Lower lobe of right lung (tissue), 2 donors: ENCODE measurements around the gene CD2AP. TPM values are rescaled to one million over a fixed set of nuclear protein-coding genes. Genes with fewer than 3 reads are reported as not detected.

Source experiments
- ATAC-seq, 2 donors: fragments of 200-7000 bp; cut with Tn5 transposase; one replicate each; pipeline ENCODE4 v1.9.1; 2020 to 2022; ENCODE audit warnings: mild to moderate bottlenecking in 2 of 2, moderate library complexity in 2 of 2
- DNase-seq: peaks from one replicate; pipeline ENCODE4 v3.0.0-alpha.2; 2020
- H3K27ac ChIP-seq: fragments of 200-600 bp; one replicate; pipeline ENCODE4 v1.8.0; 2022
- H3K27me3 ChIP-seq: fragments of 200-600 bp; one replicate; pipeline ENCODE4 v1.8.0; 2022; ENCODE audit warnings: low read depth
- H3K36me3 ChIP-seq: fragments of 200-600 bp; one replicate; pipeline ENCODE4 v1.8.0; 2022; ENCODE audit warnings: mild to moderate bottlenecking
- H3K4me1 ChIP-seq: fragments of 200-600 bp; one replicate; pipeline ENCODE4 v1.8.0; 2022
- H3K4me3 ChIP-seq: fragments of 200-600 bp; one replicate; pipeline ENCODE4 v1.8.0; 2022; ENCODE audit warnings: mild to moderate bottlenecking
- H3K9me3 ChIP-seq: fragments of 200-600 bp; one replicate; pipeline ENCODE4 v1.8.0; 2022
- CTCF ChIP-seq: fragments of 200-600 bp; IDR thresholded peaks from one replicate; pipeline ENCODE4 v1.8.0; 2022; ENCODE audit warnings: antibody characterized with exemption, mild to moderate bottlenecking
- intact Hi-C: fragments of 100-400 bp; cut with DNase I; formaldehyde crosslinking; loops from one replicate; pipeline ENCODE4 v1.11.0; 2022
- total RNA-seq: library from RNA; stranded (reverse); fragmentation: NEBNext Ultra II Directional; extraction: Animal tissue kit (Norgen Biotek cat#: 25700); gene quantifications from one replicate; pipeline ENCODE4 v1.2.1, GENCODE V29; 2021
- donor health status: DM: no; HTN: yes; CAD: no; lungs with severe emphysema.

CD2AP gene
- total RNA-seq, 1 donor from 2014 or later = 38.1 TPM

GRCh38 chr6:47483853-47484546, 6.4 kb downstream of the CD2AP start:
- intact Hi-C loops = no loop called here
- no peaks in the 10 kb centered on the region for H3K9me3 ChIP-seq
- ATAC-seq = no peak

GRCh38 chr6:47484616-47485015, 7.0 kb downstream of the CD2AP start:
- no peak for DNase-seq
- Histone ChIP-seq H3K4me1 (peaks cover 40% of the 10 kb centered on the region), H3K36me3 (no peaks in the 10 kb centered on the region), H3K9me3 (no peaks in the 10 kb centered on the region), H3K27me3 (no peaks in the 10 kb centered on the region), H3K27ac (no peak overlapping the region), H3K4me3 (no peak overlapping the region)
- no peak for TF ChIP-seq CTCF
- intact Hi-C loops = no loop called here
- no peak for ATAC-seq

More at GRCh38 chr6:47483853-47484546, 6.4 kb downstream of the CD2AP start:
- no peak for DNase-seq
- no peaks in the 10 kb centered on the region for H3K36me3 ChIP-seq
- H3K4me3 ChIP-seq = no peak overlapping the region
- TF ChIP-seq CTCF = no peak
- peaks cover 44% of the 10 kb centered on the region for H3K4me1 ChIP-seq
- H3K27ac ChIP-seq = no peak overlapping the region
- H3K27me3 ChIP-seq = no peaks in the 10 kb centered on the region

DNA sequence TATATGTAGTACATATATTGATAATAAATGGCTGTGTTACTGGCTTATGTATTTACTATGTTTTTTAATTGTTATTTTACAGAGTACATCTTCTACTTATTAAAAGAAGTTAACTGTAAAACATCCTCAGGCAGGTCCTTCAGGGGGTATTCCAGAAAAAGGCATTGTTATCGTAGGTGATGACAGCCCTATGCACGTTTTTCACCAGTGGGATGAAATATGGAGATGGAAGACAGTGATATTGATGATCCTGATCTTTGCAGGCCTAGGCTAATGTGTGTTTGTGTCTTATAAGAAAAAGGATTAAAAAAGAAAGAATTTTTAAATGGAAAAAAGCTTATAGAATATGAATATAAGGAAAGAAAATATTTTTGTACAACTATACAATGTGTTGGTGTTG, 7.5 kb downstream of the CD2AP start:
- H3K9me3 ChIP-seq = no peaks in the 10 kb centered on the region
- H3K36me3 ChIP-seq = no peaks in the 10 kb centered on the region
- DNase-seq (no peak), ATAC-seq (no peak)
- intact Hi-C loops = no loop called here
- no peaks in the 10 kb centered on the region for H3K27me3 ChIP-seq
- H3K4me1 ChIP-seq = peaks cover 35% of the 10 kb centered on the region
- no peak for TF ChIP-seq CTCF
- H3K4me3 ChIP-seq = no peak overlapping the region
- no peak overlapping the region for H3K27ac ChIP-seq

DNA sequence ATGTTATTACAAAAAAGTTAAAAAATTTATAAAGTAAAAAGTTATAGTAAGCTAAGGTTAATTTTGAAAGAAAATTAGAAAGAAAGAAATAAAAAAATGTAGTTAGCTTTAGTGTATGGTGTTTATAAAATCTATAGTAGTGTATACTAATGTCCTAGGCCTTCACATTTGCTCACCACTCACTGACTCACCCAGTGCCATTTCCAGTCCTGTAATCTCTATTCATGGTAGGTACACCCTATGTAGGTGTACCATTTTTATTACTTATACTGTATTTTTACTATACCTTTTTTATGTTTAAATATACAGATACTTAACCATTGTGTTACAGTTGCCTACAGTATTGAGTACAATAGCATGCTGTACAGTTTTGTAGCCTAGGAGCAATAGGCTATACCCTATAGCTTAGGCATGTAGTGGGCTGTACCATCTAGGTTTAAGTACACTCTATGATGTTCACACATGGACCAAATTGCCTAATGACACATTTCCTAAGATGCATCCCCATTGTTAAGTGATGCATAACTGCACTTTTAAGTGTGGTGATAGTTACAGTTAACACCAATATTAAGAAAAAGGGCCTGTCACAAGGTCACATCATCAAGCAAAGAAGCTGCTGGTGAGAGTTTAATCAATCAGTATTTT, 8.0 kb downstream of the CD2AP start:
- no peaks in the 10 kb centered on the region for H3K9me3 ChIP-seq
- no peak for TF ChIP-seq CTCF
- H3K4me3 ChIP-seq = no peak overlapping the region
- ATAC-seq (no peak), DNase-seq (no peak)
- no peaks in the 10 kb centered on the region for H3K27me3 ChIP-seq
- peaks cover 30% of the 10 kb centered on the region for H3K4me1 ChIP-seq
- no peaks in the 10 kb centered on the region for H3K36me3 ChIP-seq
- H3K27ac ChIP-seq = no peak overlapping the region
- intact Hi-C loops = no loop called here

GRCh38 chr6:47489995-47490394, 12.4 kb downstream of the CD2AP start:
- intact Hi-C loops = no loop called here
- TF ChIP-seq CTCF = no peak
- H3K27me3 ChIP-seq = no peaks in the 10 kb centered on the region
- DNase-seq (no peak), ATAC-seq (no peak)
- no peaks in the 10 kb centered on the region for H3K4me1 ChIP-seq
- H3K4me3 ChIP-seq = no peak overlapping the region
- H3K27ac ChIP-seq = no peak overlapping the region
- no peaks in the 10 kb centered on the region for H3K36me3 ChIP-seq
- H3K9me3 ChIP-seq = no peaks in the 10 kb centered on the region
